Measurements from ENCODE around the gene TAF3. TPM values are rescaled to one million over a fixed set of nuclear protein-coding genes. Genes with fewer than 3 reads are reported as not detected.

The TAF3 gene
- total RNA-seq, 1 donor from 2014 or later: 4.8 TPM

DNA sequence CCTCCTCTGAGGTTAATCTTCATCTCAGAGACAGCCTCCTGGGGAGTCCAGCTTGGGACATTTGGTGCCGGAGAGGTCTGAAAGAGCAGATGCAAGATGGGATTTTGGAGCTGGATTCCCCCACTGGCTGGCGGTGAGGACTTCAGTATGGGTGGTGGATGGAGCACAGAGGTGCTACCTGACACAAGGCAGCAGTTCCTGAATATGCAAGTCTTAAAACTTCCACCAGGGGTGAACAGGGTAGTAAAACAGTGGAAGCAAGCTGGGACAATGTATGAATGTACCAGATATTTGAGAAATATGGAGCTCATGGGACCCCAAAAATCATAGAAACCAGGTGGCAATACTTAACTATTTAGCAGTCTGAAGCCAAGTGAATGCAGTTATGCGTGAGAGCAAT is 4.8 kb upstream of the TAF3 start:
- TF ChIP-seq, protein P1, sequence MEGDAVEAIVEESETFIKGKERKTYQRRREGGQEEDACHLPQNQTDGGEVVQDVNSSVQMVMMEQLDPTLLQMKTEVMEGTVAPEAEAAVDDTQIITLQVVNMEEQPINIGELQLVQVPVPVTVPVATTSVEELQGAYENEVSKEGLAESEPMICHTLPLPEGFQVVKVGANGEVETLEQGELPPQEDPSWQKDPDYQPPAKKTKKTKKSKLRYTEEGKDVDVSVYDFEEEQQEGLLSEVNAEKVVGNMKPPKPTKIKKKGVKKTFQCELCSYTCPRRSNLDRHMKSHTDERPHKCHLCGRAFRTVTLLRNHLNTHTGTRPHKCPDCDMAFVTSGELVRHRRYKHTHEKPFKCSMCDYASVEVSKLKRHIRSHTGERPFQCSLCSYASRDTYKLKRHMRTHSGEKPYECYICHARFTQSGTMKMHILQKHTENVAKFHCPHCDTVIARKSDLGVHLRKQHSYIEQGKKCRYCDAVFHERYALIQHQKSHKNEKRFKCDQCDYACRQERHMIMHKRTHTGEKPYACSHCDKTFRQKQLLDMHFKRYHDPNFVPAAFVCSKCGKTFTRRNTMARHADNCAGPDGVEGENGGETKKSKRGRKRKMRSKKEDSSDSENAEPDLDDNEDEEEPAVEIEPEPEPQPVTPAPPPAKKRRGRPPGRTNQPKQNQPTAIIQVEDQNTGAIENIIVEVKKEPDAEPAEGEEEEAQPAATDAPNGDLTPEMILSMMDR (conservative IDR thresholded peaks at IDR 0.05; ENCODE audit: low read depth, low read length): no peak
- H3K4me3 ChIP-seq (ENCODE audit: low read depth, low read length): no peak overlapping the region
- DNase-seq (ENCODE audit: low read depth): no peak

DNA sequence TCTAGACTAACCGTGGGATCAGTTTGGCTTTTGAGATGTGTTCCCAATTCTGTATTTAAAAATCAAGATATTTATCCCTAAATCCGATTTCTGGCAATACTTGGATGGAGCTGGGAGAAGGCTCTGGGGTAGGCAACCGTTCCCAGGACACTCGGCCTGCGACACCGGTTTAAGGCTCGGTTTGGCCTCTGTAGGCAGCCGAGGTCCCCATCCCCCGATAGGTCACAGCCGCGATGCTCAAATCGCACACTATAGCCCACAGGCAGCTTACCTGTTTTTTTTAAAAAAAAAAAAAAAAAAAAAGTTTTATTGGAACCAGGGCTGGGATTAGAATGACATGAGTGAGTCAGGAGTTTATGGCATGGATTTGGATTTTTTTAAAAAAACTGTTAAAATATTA is 729 bp upstream of the TAF3 start:
- no peak for DNase-seq (ENCODE audit: low read depth)
- TF ChIP-seq, protein P1 (conservative IDR thresholded peaks at IDR 0.05; ENCODE audit: low read depth, low read length): no peak
- H3K4me3 ChIP-seq (ENCODE audit: low read depth, low read length): peak overlapping the region; percentile 96

DNA sequence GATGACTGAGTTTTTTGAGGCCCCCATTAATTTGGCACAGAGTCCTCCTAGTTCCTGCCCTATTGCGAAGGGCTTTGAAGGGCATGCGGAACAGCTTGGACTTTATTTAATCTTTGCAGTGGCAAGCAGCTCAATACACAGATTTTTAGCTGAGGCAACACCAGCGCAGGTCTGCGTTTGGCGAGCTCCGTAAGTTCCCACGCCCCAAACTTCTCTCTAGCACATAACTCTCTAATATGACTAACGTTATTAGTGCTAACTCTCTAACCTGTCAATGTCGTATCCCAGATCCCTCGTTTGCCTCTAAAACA is 366 bp upstream of the TAF3 start:
- no peak for DNase-seq (ENCODE audit: low read depth)
- peak overlapping the region; percentile 96 for H3K4me3 ChIP-seq (ENCODE audit: low read depth, low read length)
- TF ChIP-seq, protein P1 (conservative IDR thresholded peaks at IDR 0.05; ENCODE audit: low read depth, low read length): no peak

DNA sequence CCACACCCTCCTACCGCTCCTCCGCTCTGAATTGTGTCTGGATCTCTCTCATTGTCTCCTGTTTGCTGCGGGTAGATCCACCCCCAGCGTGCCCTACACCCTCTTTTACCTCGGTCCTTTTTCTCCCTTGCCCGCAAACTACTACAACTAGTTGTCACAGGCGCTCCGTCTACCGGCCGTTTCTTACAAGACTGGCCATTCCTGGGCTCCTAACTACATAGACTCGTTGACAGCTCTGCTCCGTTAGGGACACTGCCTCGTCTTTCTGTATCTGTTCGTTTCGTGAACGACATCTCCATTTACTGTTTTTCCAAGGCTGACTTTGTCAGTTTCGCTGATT is 786 bp downstream of the TAF3 start:
- no peak for DNase-seq (ENCODE audit: low read depth)
- peak overlapping the region; percentile 96 for H3K4me3 ChIP-seq (ENCODE audit: low read depth, low read length)
- TF ChIP-seq, protein P1 (conservative IDR thresholded peaks at IDR 0.05; ENCODE audit: low read depth, low read length): peak; percentile 53

DNA sequence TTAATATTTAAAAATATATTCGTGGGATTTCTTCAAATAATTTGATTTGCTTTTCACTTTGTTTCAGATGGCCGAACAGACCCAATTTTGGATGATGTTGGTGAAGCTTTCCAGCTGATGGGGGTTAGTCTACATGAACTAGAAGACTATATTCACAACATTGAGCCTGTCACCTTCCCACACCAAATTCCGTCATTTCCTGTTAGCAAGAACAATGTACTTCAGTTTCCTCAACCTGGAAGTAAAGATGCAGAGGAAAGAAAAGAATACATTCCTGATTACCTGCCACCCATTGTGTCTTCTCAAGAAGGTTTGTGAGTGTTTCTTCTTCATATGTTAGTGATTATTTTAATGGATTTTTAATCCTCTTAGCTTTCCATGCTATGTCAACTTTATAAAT is 5.9 kb downstream of the TAF3 start:
- DNase-seq (ENCODE audit: low read depth): no peak
- H3K4me3 ChIP-seq (ENCODE audit: low read depth, low read length): no peak overlapping the region
- TF ChIP-seq, protein P1 (conservative IDR thresholded peaks at IDR 0.05; ENCODE audit: low read depth, low read length): no peak

DNA sequence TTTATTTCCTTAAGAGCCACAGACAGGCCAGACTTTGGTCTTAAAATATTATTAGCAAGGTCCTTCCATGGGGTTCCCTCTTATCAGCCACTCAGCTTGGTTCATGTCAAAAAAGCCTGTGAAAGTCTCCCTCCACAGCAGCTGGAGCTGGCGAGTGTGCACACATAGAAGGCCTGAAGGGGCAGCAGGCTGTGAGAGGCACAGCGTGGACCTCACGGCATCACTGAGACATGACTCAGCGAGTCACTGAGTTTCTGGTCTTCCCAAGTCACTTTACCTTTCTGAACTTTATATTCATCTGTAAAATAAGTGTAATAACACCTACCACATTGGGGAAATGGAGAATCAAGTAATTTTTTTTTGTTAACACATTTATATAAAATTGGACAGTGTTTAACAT is 8.7 kb downstream of the TAF3 start:
- no peak for DNase-seq (ENCODE audit: low read depth)
- TF ChIP-seq, protein P1 (conservative IDR thresholded peaks at IDR 0.05; ENCODE audit: low read depth, low read length): peak; percentile 11
- no peak overlapping the region for H3K4me3 ChIP-seq (ENCODE audit: low read depth, low read length)

DNA sequence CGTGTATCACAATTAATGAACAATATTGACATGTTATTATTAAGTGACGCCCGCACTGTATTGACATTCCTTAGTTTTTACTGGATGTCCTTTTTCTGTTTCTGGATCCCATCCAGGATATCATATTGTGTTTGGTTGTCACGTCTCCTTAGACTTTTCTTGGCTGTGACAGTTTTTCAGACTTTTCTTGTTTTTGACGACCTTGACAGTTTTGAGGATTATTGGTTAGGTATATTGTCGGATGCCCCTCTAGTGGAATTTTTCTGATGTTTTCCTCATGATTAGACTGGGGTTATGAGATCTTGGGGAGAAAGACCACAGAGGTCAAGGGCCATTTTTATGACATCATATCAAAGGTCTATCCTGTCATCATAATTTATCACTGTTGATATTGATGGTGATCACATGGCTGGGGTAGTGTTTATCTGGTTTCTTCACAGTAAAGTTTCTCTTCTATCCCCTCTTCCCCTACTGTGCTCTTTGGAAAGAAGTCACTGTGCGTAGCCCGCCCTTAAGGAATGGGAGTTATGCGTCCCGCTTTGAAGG is 11.1 kb downstream of the TAF3 start:
- H3K4me3 ChIP-seq (ENCODE audit: low read depth, low read length): no peak overlapping the region
- DNase-seq (ENCODE audit: low read depth): no peak
- TF ChIP-seq, protein P1 (conservative IDR thresholded peaks at IDR 0.05; ENCODE audit: low read depth, low read length): no peak

All from epithelial cell of proximal tubule (primary cell).